ENCODE results near the gene FGF1.

Gene FGF1

GRCh38 chr5:142619815-142620214 is 66.1 kb downstream of the FGF1 start:
- TF ChIP-seq CTCF (conservative IDR thresholded peaks at IDR 0.05; ENCODE audit: low read depth, low read length) = no peak

GRCh38 chr5:142618130-142618523 is 67.8 kb downstream of the FGF1 start:
- TF ChIP-seq CTCF (conservative IDR thresholded peaks at IDR 0.05; ENCODE audit: low read depth, low read length) = no peak
- DNase-seq (ENCODE audit: low read depth) = no peak
- no peak overlapping the region for H3K4me3 ChIP-seq (ENCODE audit: low read length)

More at GRCh38 chr5:142619815-142620214, 66.1 kb downstream of the FGF1 start:
- no peak for DNase-seq (ENCODE audit: low read depth)
- H3K4me3 ChIP-seq (ENCODE audit: low read length) = no peak overlapping the region

GRCh38 chr5:142617416-142618129 is 68.3 kb downstream of the FGF1 start:
- DNase-seq (ENCODE audit: low read depth) = no peak
- no peak for TF ChIP-seq CTCF (conservative IDR thresholded peaks at IDR 0.05; ENCODE audit: low read depth, low read length)
- no peak overlapping the region for H3K4me3 ChIP-seq (ENCODE audit: low read length)

GRCh38 chr5:142615948-142616347 is 69.9 kb downstream of the FGF1 start:
- no peak for DNase-seq (ENCODE audit: low read depth)
- TF ChIP-seq CTCF (conservative IDR thresholded peaks at IDR 0.05; ENCODE audit: low read depth, low read length) = no peak
- H3K4me3 ChIP-seq (ENCODE audit: low read length) = no peak overlapping the region

GRCh38 chr5:142614054-142614453 is 71.8 kb downstream of the FGF1 start:
- no peak overlapping the region for H3K4me3 ChIP-seq (ENCODE audit: low read length)
- DNase-seq (ENCODE audit: low read depth) = no peak
- no peak for TF ChIP-seq CTCF (conservative IDR thresholded peaks at IDR 0.05; ENCODE audit: low read depth, low read length)

- DNase-seq (ENCODE audit: low read depth) = no peak
- no peak for TF ChIP-seq CTCF (conservative IDR thresholded peaks at IDR 0.05; ENCODE audit: low read depth, low read length)
- H3K4me3 ChIP-seq (ENCODE audit: low read length) = no peak overlapping the region
Observed at GRCh38 chr5:142613271-142613671, 72.6 kb downstream of the FGF1 start.

GRCh38 chr5:142612494-142613270 is 73.2 kb downstream of the FGF1 start:
- no peak for TF ChIP-seq CTCF (conservative IDR thresholded peaks at IDR 0.05; ENCODE audit: low read depth, low read length)
- H3K4me3 ChIP-seq (ENCODE audit: low read length) = no peak overlapping the region
- DNase-seq (ENCODE audit: low read depth) = no peak

Data from retinal pigment epithelial cell (primary cell).